ENCODE measurements around the gene JUND. TPM values are rescaled to one million over a fixed set of nuclear protein-coding genes. Genes with fewer than 3 reads are reported as not detected.

The JUND gene
- polyA plus RNA-seq, 1 of the 3 experiments (the other 2 are of a cell fraction): 115 TPM

DNA sequence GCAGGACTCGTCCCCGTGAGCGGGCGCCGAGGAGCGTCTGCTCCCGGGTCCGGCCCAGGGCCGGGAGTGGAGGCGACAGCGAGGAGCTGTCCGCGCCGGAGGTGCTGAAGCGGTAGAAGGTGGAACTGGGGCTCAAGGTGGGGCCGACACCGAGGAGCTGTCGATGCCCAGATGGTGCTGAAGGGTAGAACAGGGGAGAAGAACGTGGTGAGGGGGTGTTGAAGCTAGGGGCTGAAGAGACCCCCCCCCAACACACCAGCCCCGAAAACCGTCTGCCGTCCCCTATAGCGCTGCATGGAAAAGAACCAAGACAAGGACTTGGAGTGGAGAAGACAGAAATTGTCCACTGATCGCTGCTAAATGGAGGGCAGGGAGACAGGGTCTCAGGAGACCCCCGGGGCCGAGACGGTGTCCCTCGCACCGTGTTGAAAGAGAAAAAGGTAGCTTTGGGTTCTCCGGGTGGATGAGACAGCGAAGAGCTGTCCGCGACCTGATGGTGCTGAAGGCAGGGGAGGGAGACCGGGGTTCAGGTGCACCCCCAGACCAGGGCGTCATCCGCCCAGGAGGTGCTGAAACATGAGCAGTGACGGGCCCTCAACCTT lies 48.1 kb downstream of the JUND start (continued):
- peak; percentile 83; the same call in 1 of the 2 replicates for TF ChIP-seq SIN3A (IDR thresholded peaks at IDR 0.05; ENCODE audit: borderline replicate concordance, low read depth, low read length)
- TF ChIP-seq, protein P1, sequence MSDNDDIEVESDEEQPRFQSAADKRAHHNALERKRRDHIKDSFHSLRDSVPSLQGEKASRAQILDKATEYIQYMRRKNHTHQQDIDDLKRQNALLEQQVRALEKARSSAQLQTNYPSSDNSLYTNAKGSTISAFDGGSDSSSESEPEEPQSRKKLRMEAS (IDR thresholded peaks at IDR 0.05; ENCODE audit: low read depth): 0 out of 2 replicates have a peak, but pooled peaks have one; percentile 23
- no peak for TF ChIP-seq RXRA (IDR thresholded peaks at IDR 0.05; ENCODE audit: borderline replicate concordance, low read depth)
- TF ChIP-seq TAF1 (IDR thresholded peaks at IDR 0.05; ENCODE audit: borderline replicate concordance, low read depth, low read length): no peak

DNA sequence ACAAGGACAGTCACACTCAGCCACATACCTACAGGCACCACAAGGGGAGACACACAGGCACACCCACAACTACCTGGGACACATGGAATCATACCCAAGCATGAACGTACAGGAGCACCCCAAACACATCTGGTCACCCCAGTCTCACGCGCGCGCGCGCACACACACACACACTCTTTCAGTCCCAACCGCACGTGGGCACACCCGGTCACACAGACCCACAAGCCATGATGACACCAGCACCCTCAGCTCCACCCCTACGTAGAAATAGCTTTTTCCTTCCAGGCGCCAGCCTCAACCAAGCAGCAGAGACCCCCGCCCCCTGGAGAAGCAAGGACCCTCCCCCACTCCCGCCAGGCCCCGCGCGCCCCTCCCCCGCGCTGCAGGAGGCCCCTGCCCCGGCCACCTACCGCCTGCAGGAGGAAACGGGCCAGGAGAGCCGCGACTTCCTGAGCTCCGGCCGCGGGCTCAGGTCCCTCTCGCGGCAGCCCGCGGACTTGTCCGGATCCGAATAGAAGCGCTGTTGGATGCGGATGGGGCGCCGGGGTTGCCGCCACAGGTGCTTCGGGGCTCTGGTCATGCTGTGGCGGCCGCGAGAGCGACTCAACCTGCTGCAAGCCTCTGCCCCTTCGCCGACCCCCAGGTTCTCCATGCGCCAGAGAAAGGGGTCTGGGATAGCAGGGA lies 48.7 kb downstream of the JUND start:
- H3K9ac ChIP-seq: no peak overlapping the region
- peak; percentile 95 for DNase-seq
- no peaks in the 10 kb centered on the region for H3K27me3 ChIP-seq (ENCODE audit: insufficient read depth)
- H3K27ac ChIP-seq (ENCODE audit: low read depth in 2 of 2, low read length in 1 of 2): no peak overlapping the region; a peak in 1 of 4 replicates
- no peaks in the 10 kb centered on the region for H4K20me1 ChIP-seq (ENCODE audit: insufficient read depth)
- H3K4me1 ChIP-seq (ENCODE audit: control insufficient read depth in 1 of 2, insufficient read depth in 2 of 2, low read depth in 1 of 2, low read length in 1 of 2): peaks cover 0 to 11% of the 10 kb centered on the region in 2 experiments; a peak in 1 of 4 replicates
- H3K79me2 ChIP-seq (ENCODE audit: insufficient read depth): no peaks in the 10 kb centered on the region
- H2AFZ ChIP-seq (ENCODE audit: low read depth): no peak overlapping the region
- no peak overlapping the region; the same call in 1 of the 2 replicates for H3K4me2 ChIP-seq
- CTCF ChIA-PET: interaction anchor here (0.8 to 4.6 kb wide), 18 partner anchors 11 to 942 kb away, joined by 3 to 82 read pairs (median 6); partner anchors contain the start of genes LSM4, MPV17L2, RAB3A and SSBP4
- H3K9me3 ChIP-seq: no peaks in the 10 kb centered on the region
- H3F3A ChIP-seq (replicated peaks; ENCODE audit: insufficient read depth): no peaks in the 10 kb centered on the region
- TF ChIP-seq, protein P2, sequence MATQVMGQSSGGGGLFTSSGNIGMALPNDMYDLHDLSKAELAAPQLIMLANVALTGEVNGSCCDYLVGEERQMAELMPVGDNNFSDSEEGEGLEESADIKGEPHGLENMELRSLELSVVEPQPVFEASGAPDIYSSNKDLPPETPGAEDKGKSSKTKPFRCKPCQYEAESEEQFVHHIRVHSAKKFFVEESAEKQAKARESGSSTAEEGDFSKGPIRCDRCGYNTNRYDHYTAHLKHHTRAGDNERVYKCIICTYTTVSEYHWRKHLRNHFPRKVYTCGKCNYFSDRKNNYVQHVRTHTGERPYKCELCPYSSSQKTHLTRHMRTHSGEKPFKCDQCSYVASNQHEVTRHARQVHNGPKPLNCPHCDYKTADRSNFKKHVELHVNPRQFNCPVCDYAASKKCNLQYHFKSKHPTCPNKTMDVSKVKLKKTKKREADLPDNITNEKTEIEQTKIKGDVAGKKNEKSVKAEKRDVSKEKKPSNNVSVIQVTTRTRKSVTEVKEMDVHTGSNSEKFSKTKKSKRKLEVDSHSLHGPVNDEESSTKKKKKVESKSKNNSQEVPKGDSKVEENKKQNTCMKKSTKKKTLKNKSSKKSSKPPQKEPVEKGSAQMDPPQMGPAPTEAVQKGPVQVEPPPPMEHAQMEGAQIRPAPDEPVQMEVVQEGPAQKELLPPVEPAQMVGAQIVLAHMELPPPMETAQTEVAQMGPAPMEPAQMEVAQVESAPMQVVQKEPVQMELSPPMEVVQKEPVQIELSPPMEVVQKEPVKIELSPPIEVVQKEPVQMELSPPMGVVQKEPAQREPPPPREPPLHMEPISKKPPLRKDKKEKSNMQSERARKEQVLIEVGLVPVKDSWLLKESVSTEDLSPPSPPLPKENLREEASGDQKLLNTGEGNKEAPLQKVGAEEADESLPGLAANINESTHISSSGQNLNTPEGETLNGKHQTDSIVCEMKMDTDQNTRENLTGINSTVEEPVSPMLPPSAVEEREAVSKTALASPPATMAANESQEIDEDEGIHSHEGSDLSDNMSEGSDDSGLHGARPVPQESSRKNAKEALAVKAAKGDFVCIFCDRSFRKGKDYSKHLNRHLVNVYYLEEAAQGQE (IDR thresholded peaks at IDR 0.05; ENCODE audit: low read depth, low read length): no peak
- TF ChIP-seq CHD2 (IDR thresholded peaks at IDR 0.05; ENCODE audit: low read length, partially characterized antibody): peak; percentile 53
- H3K4me3 ChIP-seq (ENCODE audit: low read depth in 2 of 2, low read length in 1 of 2): peak overlapping the region; percentile 35 to 42; a peak in 3 of 4 replicates
- POLR2A ChIA-PET: interaction anchor here (0.9 to 1.8 kb wide), 4 partner anchors 8 to 184 kb away, joined by 3 to 7 read pairs (median 4); no protein-coding TSS in a partner anchor
- no peaks in the 10 kb centered on the region for H3K9me2 ChIP-seq
- 13% methylated on average over 18 of the region's 46 CpGs for WGBS (ENCODE audit: low lambda C conversion rate)
- H3K36me3 ChIP-seq (replicated peaks in 1 of 2; ENCODE audit: control insufficient read depth in 1 of 2, insufficient read depth in 2 of 2, low read length in 1 of 2): no peaks in the 10 kb centered on the region

DNA sequence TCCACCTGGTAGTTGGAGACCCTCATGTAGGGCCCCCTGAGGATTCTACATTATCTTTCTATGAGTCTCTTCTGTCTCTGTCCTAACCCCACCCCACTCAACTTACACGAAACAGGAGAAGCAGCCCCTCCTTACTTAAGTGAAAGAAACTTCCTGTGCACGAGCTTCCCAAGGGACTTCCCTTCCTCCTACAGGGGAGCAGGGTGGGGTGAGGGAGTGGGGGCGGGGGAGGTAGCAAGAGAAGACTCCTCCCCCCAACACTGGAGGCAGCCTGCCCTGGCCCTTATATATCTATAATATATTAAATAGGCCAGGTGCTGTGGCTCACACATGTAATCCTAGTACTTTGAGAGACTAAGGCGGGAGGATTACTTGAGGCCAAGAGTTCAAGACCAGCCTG lies 49.6 kb downstream of the JUND start:
- Histone ChIP-seq H4K20me1 (ENCODE audit: insufficient read depth) (no peaks in the 10 kb centered on the region), H3K9me3 (no peaks in the 10 kb centered on the region), H3F3A (replicated peaks; ENCODE audit: insufficient read depth) (no peaks in the 10 kb centered on the region), H3K9me2 (no peaks in the 10 kb centered on the region), H3K27me3 (ENCODE audit: insufficient read depth) (no peaks in the 10 kb centered on the region), H2AFZ (ENCODE audit: low read depth) (no peak overlapping the region), H3K79me2 (ENCODE audit: insufficient read depth) (no peaks in the 10 kb centered on the region), H3K4me3 (ENCODE audit: low read depth in 2 of 2, low read length in 1 of 2) (no peak overlapping the region), H3K4me2 (no peak overlapping the region), H3K9ac (no peak overlapping the region), H3K4me1 (ENCODE audit: control insufficient read depth in 1 of 2, insufficient read depth in 2 of 2, low read depth in 1 of 2, low read length in 1 of 2) (peaks cover 0 to 11% of the 10 kb centered on the region in 2 experiments; a peak in 1 of 4 replicates), H3K36me3 (replicated peaks in 1 of 2; ENCODE audit: control insufficient read depth in 1 of 2, insufficient read depth in 2 of 2, low read length in 1 of 2) (no peaks in the 10 kb centered on the region), H3K27ac (ENCODE audit: low read depth in 2 of 2, low read length in 1 of 2) (no peak overlapping the region)
- TF ChIP-seq, protein P3, sequence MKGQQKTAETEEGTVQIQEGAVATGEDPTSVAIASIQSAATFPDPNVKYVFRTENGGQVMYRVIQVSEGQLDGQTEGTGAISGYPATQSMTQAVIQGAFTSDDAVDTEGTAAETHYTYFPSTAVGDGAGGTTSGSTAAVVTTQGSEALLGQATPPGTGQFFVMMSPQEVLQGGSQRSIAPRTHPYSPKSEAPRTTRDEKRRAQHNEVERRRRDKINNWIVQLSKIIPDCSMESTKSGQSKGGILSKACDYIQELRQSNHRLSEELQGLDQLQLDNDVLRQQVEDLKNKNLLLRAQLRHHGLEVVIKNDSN (IDR thresholded peaks at IDR 0.05; ENCODE audit: borderline replicate concordance, low read depth): no peak
- TF ChIP-seq, protein P2 (IDR thresholded peaks at IDR 0.05; ENCODE audit: low read depth, low read length): no peak
- TF ChIP-seq TCF12 (IDR thresholded peaks at IDR 0.05): no peak
- no peak for TF ChIP-seq GATA2 (CRISPR knock-in tag; IDR thresholded peaks at IDR 0.05)
- TF ChIP-seq, protein P4, sequence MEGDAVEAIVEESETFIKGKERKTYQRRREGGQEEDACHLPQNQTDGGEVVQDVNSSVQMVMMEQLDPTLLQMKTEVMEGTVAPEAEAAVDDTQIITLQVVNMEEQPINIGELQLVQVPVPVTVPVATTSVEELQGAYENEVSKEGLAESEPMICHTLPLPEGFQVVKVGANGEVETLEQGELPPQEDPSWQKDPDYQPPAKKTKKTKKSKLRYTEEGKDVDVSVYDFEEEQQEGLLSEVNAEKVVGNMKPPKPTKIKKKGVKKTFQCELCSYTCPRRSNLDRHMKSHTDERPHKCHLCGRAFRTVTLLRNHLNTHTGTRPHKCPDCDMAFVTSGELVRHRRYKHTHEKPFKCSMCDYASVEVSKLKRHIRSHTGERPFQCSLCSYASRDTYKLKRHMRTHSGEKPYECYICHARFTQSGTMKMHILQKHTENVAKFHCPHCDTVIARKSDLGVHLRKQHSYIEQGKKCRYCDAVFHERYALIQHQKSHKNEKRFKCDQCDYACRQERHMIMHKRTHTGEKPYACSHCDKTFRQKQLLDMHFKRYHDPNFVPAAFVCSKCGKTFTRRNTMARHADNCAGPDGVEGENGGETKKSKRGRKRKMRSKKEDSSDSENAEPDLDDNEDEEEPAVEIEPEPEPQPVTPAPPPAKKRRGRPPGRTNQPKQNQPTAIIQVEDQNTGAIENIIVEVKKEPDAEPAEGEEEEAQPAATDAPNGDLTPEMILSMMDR (IDR thresholded peaks at IDR 0.05): no peak
- DNase-seq: no peak
- ChIA-PET CTCF (interaction anchor here (1.2 to 4.6 kb wide), 10 partner anchors 10 to 90 kb away, joined by 3 to 82 read pairs (median 15); partner anchors contain the start of genes LSM4 and MPV17L2), POLR2A (interaction anchor here (1.8 kb wide), 1 partner anchor 185 kb away, joined by 6 read pairs; no protein-coding TSS in a partner anchor)
- WGBS (ENCODE audit: low lambda C conversion rate): 41% methylated on average over 4 of the region's 4 CpGs
